ENCODE data around the gene PYROXD2. TPM values are rescaled to one million over a fixed set of nuclear protein-coding genes. Genes with fewer than 3 reads are reported as not detected.

The PYROXD2 gene
- polyA plus RNA-seq, 1 of the 3 experiments (the other 2 are of a cell fraction), result 26.7 TPM

DNA sequence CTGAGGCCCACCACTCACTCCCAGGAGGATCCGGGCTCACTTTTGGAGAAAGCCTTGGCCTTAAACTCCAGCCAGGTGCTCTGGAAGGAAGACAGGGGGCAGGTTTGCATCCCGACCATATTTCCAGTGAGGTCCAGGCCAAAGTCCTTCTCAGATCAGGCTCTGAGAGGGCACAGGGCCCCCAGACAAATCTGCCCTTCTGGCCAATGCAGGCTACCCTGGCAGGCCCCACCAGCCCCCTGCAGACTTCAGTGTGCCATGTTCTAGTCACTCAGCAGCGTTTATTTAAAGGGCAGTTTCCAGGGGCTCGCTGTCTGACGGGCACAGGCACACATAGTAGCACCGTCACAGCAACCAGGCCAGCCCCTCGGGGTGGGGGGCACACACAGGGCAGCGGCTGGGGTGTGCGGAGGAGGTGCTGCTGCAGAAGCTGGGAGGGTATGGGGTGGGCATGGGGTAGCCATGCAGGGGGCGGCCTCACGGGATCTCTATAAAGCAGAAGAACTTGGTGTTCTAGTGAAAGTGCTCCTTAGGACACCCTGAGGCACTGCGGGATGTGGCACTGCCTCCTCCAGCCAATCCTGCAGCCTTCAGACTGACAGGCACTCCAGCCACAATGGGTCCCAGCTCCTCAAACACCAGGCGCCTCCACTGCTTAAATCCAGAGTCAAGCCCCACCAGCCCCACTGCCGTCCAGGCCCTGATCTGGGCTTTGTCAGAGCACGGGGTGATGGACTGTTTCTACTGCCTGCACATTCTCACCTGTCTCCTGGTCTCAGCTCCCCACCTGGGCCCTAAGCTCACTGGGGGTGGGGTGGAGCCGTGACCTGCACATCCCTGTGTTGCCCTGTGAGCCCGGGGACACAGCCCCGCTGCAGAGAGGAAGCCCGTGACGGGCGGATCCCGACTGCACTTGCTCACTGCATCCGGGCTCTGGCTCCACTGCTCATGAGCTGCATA is 9.6 kb upstream of the PYROXD2 start:
- Histone ChIP-seq H3K4me2 (no peak overlapping the region), H3K9me3 (no peaks in the 10 kb centered on the region), H3K27me3 (ENCODE audit: insufficient read depth) (no peaks in the 10 kb centered on the region), H4K20me1 (ENCODE audit: insufficient read depth) (no peaks in the 10 kb centered on the region), H3K36me3 (replicated peaks in 1 of 2; ENCODE audit: control insufficient read depth in 1 of 2, insufficient read depth in 2 of 2, low read length in 1 of 2) (peaks cover 0 to 13% of the 10 kb centered on the region in 2 experiments), H3K27ac (ENCODE audit: low read depth in 2 of 2, low read length in 1 of 2) (no peak overlapping the region), H3K9ac (no peak overlapping the region), H3K4me3 (ENCODE audit: low read depth in 2 of 2, low read length in 1 of 2) (no peak overlapping the region), H3K4me1 (ENCODE audit: control insufficient read depth in 1 of 2, insufficient read depth in 2 of 2, low read depth in 1 of 2, low read length in 1 of 2) (peaks cover 0 to 4% of the 10 kb centered on the region in 2 experiments; a peak in 1 of 4 replicates), H3F3A (replicated peaks; ENCODE audit: insufficient read depth) (no peaks in the 10 kb centered on the region), H2AFZ (ENCODE audit: low read depth) (no peak overlapping the region), H3K9me2 (no peaks in the 10 kb centered on the region), H3K79me2 (ENCODE audit: insufficient read depth) (no peaks in the 10 kb centered on the region)
- POLR2A ChIA-PET, result interaction anchor here (0.6 to 1.0 kb wide), 2 partner anchors 10 to 116 kb away, joined by 3 to 4 read pairs; partner anchors contain the start of gene PYROXD2
- TF ChIP-seq TCF12 (IDR thresholded peaks at IDR 0.05) (no peak), FOXM1 (IDR thresholded peaks at IDR 0.05; ENCODE audit: low read depth) (no peak), TEAD4 (IDR thresholded peaks at IDR 0.05; ENCODE audit: borderline replicate concordance, insufficient read depth) (no peak), ELF1 (IDR thresholded peaks at IDR 0.05) (no peak), EZH2phosphoT487 (IDR thresholded peaks at IDR 0.05; ENCODE audit: borderline replicate concordance, low read depth) (no peak), MXI1 (IDR thresholded peaks at IDR 0.05; ENCODE audit: low read depth, low read length) (no peak), POLR2AphosphoS5 (IDR thresholded peaks at IDR 0.05; ENCODE audit: low read depth, low read length) (no peak), MEF2A (IDR thresholded peaks at IDR 0.05; ENCODE audit: borderline replicate concordance, low read depth) (no peak), JUND (IDR thresholded peaks at IDR 0.05) (no peak)
- TF ChIP-seq, protein P1, sequence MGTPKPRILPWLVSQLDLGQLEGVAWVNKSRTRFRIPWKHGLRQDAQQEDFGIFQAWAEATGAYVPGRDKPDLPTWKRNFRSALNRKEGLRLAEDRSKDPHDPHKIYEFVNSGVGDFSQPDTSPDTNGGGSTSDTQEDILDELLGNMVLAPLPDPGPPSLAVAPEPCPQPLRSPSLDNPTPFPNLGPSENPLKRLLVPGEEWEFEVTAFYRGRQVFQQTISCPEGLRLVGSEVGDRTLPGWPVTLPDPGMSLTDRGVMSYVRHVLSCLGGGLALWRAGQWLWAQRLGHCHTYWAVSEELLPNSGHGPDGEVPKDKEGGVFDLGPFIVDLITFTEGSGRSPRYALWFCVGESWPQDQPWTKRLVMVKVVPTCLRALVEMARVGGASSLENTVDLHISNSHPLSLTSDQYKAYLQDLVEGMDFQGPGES (IDR thresholded peaks at IDR 0.05; ENCODE audit: low read depth, low read length), result no peak
- TF ChIP-seq, protein P2, sequence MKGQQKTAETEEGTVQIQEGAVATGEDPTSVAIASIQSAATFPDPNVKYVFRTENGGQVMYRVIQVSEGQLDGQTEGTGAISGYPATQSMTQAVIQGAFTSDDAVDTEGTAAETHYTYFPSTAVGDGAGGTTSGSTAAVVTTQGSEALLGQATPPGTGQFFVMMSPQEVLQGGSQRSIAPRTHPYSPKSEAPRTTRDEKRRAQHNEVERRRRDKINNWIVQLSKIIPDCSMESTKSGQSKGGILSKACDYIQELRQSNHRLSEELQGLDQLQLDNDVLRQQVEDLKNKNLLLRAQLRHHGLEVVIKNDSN (IDR thresholded peaks at IDR 0.05; ENCODE audit: borderline replicate concordance, low read depth), result no peak
- TF ChIP-seq, protein P3, sequence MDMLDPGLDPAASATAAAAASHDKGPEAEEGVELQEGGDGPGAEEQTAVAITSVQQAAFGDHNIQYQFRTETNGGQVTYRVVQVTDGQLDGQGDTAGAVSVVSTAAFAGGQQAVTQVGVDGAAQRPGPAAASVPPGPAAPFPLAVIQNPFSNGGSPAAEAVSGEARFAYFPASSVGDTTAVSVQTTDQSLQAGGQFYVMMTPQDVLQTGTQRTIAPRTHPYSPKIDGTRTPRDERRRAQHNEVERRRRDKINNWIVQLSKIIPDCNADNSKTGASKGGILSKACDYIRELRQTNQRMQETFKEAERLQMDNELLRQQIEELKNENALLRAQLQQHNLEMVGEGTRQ (IDR thresholded peaks at IDR 0.05; ENCODE audit: borderline replicate concordance, low read depth, low read length), result no peak
- TF ChIP-seq, protein P4, sequence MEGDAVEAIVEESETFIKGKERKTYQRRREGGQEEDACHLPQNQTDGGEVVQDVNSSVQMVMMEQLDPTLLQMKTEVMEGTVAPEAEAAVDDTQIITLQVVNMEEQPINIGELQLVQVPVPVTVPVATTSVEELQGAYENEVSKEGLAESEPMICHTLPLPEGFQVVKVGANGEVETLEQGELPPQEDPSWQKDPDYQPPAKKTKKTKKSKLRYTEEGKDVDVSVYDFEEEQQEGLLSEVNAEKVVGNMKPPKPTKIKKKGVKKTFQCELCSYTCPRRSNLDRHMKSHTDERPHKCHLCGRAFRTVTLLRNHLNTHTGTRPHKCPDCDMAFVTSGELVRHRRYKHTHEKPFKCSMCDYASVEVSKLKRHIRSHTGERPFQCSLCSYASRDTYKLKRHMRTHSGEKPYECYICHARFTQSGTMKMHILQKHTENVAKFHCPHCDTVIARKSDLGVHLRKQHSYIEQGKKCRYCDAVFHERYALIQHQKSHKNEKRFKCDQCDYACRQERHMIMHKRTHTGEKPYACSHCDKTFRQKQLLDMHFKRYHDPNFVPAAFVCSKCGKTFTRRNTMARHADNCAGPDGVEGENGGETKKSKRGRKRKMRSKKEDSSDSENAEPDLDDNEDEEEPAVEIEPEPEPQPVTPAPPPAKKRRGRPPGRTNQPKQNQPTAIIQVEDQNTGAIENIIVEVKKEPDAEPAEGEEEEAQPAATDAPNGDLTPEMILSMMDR (IDR thresholded peaks at IDR 0.05), result no peak
- CTCF ChIA-PET, result interaction anchor here (0.6 to 2.0 kb wide), 11 partner anchors 11 to 254 kb away, joined by 3 to 19 read pairs (median 5); no protein-coding TSS in a partner anchor
- 92% methylated on average over 20 of the region's 23 CpGs for WGBS (ENCODE audit: low lambda C conversion rate)
- DNase-seq, result no peak
